Body of pancreas (tissue), 4 donors: Measurements from ENCODE around the gene FBLN1. TPM values are rescaled to one million over a fixed set of nuclear protein-coding genes. Genes with fewer than 3 reads are reported as not detected.

ENCODE experiments used
- ATAC-seq: fragments of 150-250 bp; one replicate; pipeline ENCODE4 v1.9.1; 2016
- DNase-seq, 4 donors: peaks; one replicate each; pipeline ENCODE4 v3.0.0-alpha.2; 2019
- H3K27ac ChIP-seq, 4 donors: fragments of 200-600 bp; sonication (generic); 1 replicate in 3 of 4; 2 replicates in 1 of 4; pipeline versions ENCODE4 v1.5.1 to v1.6.1; 2016 to 2019; ENCODE audit warnings: mild to moderate bottlenecking in 1 of 4, mixed read lengths in 1 of 4, moderate library complexity in 1 of 4
- H3K27me3 ChIP-seq, 2 donors: fragments of 200-600 bp; sonication (generic); one replicate each; pipeline ENCODE4 v1.6.0; 2016; ENCODE audit warnings: mild to moderate bottlenecking in 1 of 2
- H3K36me3 ChIP-seq, 2 donors: fragments of 200-600 bp; sonication (generic); replicated peaks in 1 of 2; 2 replicates each; pipeline ENCODE4 v1.5.1; 2016; ENCODE audit warnings: low read depth in 2 of 2; ENCODE audit not compliant: insufficient read depth in 1 of 2
- H3K4me1 ChIP-seq: fragments of 200-600 bp; sonication (generic); one replicate; pipeline ENCODE4 v1.6.0; 2016
- H3K4me3 ChIP-seq, 2 donors: fragments of 200-600 bp; sonication (generic); 1 replicate in 1 of 2; 2 replicates in 1 of 2; pipeline ENCODE4 v1.5.1; 2016 to 2019
- H3K9me3 ChIP-seq, 3 donors: fragments of 200-600 bp; sonication (generic); 1 replicate in 2 of 3; 2 replicates in 1 of 3; pipeline ENCODE4 v1.5.1; 2016
- POLR2A ChIP-seq, 3 donors: fragments of 450-650 bp; IDR thresholded peaks; one replicate each; pipeline ENCODE4 v1.6.1; 2016; ENCODE audit warnings: antibody characterized with exemption in 3 of 3, mild to moderate bottlenecking in 2 of 3
- WGBS, 2 donors: methylation state at CpG; one replicate each; pipeline ENCODE4 v1.1.5; 2017; 5-methylcytosine and 5-hydroxymethylcytosine counted together
- intact Hi-C: fragments of 100-400 bp; cut with DNase I; formaldehyde crosslinking; loops from one replicate; pipeline ENCODE4 v1.15.1; 2023
- total RNA-seq, 2 donors: library from RNA; depleted of rRNA; stranded (reverse); fragments of >200 nt; gene quantifications; one replicate each; pipeline ENCODE4 v1.1.0, GENCODE V29; 2016
- TF ChIP-seq, protein P1 (sequence below), 7 experiments: fragments of 450-650 bp in 4 of 7; fragments of 200-600 bp in 3 of 7; sonication (generic) in 3 of 7; IDR thresholded peaks; one replicate each; pipeline ENCODE4 v1.5.1; 2016 to 2019; ENCODE audit warnings: antibody characterized with exemption in 7 of 7

The FBLN1 gene
- total RNA-seq, result 100 to 1,000 TPM in 1 of 2 donors, 10 to 100 TPM in 1; 97.0 to 119 TPM

- H3K36me3 ChIP-seq, result no peaks in the 10 kb centered on the region
- DNase-seq (peak in 1 of 4 donors; percentile 42), ATAC-seq (peak; percentile 53)
- H3K4me3 ChIP-seq, result no peak within 1 kb of the TSS
- H3K27me3 ChIP-seq, result no peaks in the 10 kb centered on the region
- WGBS, 2 donors, result 4 to 40% methylated on average over 9 to 81 of the region's 89 CpGs
- H3K4me1 ChIP-seq, result peaks cover 12% of the 10 kb centered on the region
- intact Hi-C loops, result no loop called here
- H3K27ac ChIP-seq, result peak within 1 kb of the TSS in 2 of 4 donors; percentile 12 to 29
- H3K9me3 ChIP-seq, result no peaks in the 10 kb centered on the region
- no peak for TF ChIP-seq POLR2A (IDR thresholded peaks at IDR 0.05)
- TF ChIP-seq, protein P1, sequence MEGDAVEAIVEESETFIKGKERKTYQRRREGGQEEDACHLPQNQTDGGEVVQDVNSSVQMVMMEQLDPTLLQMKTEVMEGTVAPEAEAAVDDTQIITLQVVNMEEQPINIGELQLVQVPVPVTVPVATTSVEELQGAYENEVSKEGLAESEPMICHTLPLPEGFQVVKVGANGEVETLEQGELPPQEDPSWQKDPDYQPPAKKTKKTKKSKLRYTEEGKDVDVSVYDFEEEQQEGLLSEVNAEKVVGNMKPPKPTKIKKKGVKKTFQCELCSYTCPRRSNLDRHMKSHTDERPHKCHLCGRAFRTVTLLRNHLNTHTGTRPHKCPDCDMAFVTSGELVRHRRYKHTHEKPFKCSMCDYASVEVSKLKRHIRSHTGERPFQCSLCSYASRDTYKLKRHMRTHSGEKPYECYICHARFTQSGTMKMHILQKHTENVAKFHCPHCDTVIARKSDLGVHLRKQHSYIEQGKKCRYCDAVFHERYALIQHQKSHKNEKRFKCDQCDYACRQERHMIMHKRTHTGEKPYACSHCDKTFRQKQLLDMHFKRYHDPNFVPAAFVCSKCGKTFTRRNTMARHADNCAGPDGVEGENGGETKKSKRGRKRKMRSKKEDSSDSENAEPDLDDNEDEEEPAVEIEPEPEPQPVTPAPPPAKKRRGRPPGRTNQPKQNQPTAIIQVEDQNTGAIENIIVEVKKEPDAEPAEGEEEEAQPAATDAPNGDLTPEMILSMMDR (IDR thresholded peaks at IDR 0.05), result no peak
These were observed at the start of gene FBLN1 for GRCh38 chr22:45502215-45503049. FBLN1 (plus strand) TSS chr22:45502883; CDS start chr22:45502986, 103 bp downstream.

DNA sequence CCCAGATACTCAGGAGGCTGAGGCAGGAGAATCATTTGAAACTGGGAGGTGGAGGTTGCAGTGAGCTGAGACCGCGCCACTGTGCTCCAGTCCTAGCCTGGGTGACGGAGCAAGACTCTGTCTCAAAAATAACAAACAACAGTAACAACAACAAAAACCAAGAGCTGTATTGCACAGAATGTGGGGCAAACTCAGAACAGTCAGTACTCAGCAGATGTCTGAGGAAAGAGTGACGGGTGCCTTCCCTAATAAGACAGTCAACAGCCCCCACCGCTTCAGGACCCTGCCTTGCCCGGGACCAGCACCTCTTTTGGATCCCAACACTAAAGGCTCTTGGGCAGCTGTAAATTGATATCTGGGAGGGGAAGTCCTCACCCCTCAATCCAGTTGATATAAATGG is 48.9 kb upstream of the FBLN1 start:
- H3K4me1 ChIP-seq, result no peaks in the 10 kb centered on the region
- H3K4me3 ChIP-seq, result no peak overlapping the region
- DNase-seq (no peak), ATAC-seq (no peak)
- H3K36me3 ChIP-seq, result no peaks in the 10 kb centered on the region
- no peak overlapping the region for H3K27ac ChIP-seq
- intact Hi-C loops, result no loop called here
- no peak for TF ChIP-seq POLR2A (IDR thresholded peaks at IDR 0.05)
- TF ChIP-seq, protein P1 (IDR thresholded peaks at IDR 0.05), result no peak
- no peaks in the 10 kb centered on the region for H3K9me3 ChIP-seq
- 78 to 85% methylated on average over 6 of the region's 6 CpGs for WGBS, 2 donors
- no peaks in the 10 kb centered on the region for H3K27me3 ChIP-seq

- Histone ChIP-seq H3K4me3 (no peak overlapping the region), H3K27me3 (no peaks in the 10 kb centered on the region), H3K4me1 (no peaks in the 10 kb centered on the region), H3K36me3 (no peaks in the 10 kb centered on the region), H3K9me3 (no peaks in the 10 kb centered on the region), H3K27ac (no peak overlapping the region)
- DNase-seq (no peak), ATAC-seq (no peak)
- intact Hi-C loops, result no loop called here
- 51 to 62% methylated on average over 4 of the region's 4 CpGs for WGBS, 2 donors
- no peak for TF ChIP-seq POLR2A (IDR thresholded peaks at IDR 0.05)
These were observed 48.4 kb upstream of the FBLN1 start for GRCh38 chr22:45454275-45454674.

DNA sequence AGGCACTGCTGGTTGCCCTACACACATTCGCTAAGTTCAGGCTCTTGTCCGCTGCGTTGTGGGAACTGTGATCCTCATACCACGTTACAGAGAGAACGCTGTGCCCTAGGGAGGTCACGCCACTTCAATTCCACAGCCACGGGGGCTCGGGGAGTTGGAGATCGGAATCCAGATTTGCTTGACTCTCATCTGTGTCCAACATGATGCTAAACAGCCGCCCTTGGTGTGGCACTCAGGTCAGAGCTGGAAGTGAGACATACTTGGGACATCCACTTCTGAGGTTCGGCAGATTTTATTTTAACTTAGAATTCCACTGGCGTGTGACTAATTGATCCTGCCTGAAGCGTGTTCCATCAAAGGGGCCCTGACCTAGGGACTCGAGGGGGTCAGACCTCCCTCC is 47.5 kb upstream of the FBLN1 start:
- intact Hi-C loops, result no loop called here
- TF ChIP-seq, protein P1 (IDR thresholded peaks at IDR 0.05), result no peak
- no peak for TF ChIP-seq POLR2A (IDR thresholded peaks at IDR 0.05)
- no peaks in the 10 kb centered on the region for H3K4me1 ChIP-seq
- H3K36me3 ChIP-seq, result no peaks in the 10 kb centered on the region
- no peaks in the 10 kb centered on the region for H3K9me3 ChIP-seq
- DNase-seq, result no peak
- no peak overlapping the region for H3K4me3 ChIP-seq
- no peaks in the 10 kb centered on the region for H3K27me3 ChIP-seq
- no peak overlapping the region for H3K27ac ChIP-seq
- 61 to 63% methylated on average over 12 to 14 of the region's 14 CpGs for WGBS, 2 donors
- ATAC-seq, result no peak

DNA sequence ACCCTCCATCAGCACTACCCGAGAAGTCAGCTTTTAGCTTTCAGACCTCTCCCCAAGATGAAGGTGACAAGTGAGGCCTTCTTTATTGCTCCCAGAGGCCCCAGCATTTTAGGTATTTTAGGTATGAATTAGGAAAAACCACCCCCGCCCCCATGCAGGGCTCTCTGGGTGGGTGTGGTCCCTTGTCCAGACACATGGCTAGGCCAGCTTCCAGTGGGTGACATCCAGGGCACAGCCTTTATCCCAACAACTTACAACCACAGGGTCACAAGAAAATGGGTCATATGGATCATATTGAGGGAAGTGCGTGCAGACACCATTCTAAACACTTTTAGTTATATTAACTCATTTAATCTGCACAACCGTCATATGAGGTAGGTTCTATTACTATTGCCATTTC is 47.1 kb upstream of the FBLN1 start:
- H3K27me3 ChIP-seq, result no peaks in the 10 kb centered on the region
- ATAC-seq (no peak), DNase-seq (no peak)
- intact Hi-C loops, result no loop called here
- no peak overlapping the region for H3K27ac ChIP-seq
- H3K9me3 ChIP-seq, result no peaks in the 10 kb centered on the region
- H3K4me1 ChIP-seq, result no peaks in the 10 kb centered on the region
- WGBS, 2 donors, result 76 to 81% methylated on average over 3 to 4 of the region's 4 CpGs
- no peak for TF ChIP-seq POLR2A (IDR thresholded peaks at IDR 0.05)
- TF ChIP-seq, protein P1 (IDR thresholded peaks at IDR 0.05), result no peak
- H3K4me3 ChIP-seq, result no peak overlapping the region
- no peaks in the 10 kb centered on the region for H3K36me3 ChIP-seq
